GM10266 (cell line): Measurements from ENCODE around the gene ACYP1.

Experiments
- DNase-seq: peaks from one replicate; pipeline ENCODE4 v3.0.0; 2012; ENCODE audit errors: extremely low spot score
- CTCF ChIP-seq: IDR thresholded peaks from 2 replicates; pipeline ENCODE4 v1.5.1; 2012; ENCODE audit warnings: mild to moderate bottlenecking, low read depth; ENCODE audit not compliant: control insufficient read depth, insufficient read depth; ENCODE audit errors: missing control alignments

The ACYP1 gene

GRCh38 chr14:75063491-75064204 is at the start of gene ACYP1:
Gene ACYP1 (minus strand): TSS chr14:75064024. CDS start chr14:75063553, 471 bp downstream.
- DNase-seq, result peak; percentile 93
- TF ChIP-seq CTCF, result no peak

- TF ChIP-seq CTCF, result no peak
- no peak for DNase-seq
Measured at GRCh38 chr14:75109877-75110276, 46.1 kb upstream of the ACYP1 start.

- DNase-seq, result no peak
- TF ChIP-seq CTCF, result no peak
Measured at GRCh38 chr14:75107186-75107585, 43.4 kb upstream of the ACYP1 start.

- no peak for TF ChIP-seq CTCF
- no peak for DNase-seq
Measured at GRCh38 chr14:75101491-75101890, 37.7 kb upstream of the ACYP1 start.

DNA sequence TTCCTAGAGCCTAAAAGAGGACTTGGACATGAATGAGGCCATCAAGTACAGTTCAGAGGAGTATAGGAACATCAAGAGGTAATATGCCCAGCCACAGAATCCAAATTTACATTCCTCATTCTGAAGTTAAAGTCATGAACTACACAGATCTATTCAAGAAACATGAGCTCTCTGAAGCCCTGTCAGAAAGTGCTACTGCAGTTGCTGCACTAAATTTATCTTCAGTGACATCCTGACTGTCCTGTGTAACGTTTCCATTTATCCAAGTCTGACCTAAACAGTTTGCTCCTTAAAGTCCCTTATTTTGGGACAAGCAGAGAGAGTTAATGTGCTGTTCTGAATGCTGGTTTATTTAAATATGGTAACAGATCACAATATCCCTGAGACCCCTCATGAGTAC is 34.9 kb upstream of the ACYP1 start:
- no peak for TF ChIP-seq CTCF

DNA sequence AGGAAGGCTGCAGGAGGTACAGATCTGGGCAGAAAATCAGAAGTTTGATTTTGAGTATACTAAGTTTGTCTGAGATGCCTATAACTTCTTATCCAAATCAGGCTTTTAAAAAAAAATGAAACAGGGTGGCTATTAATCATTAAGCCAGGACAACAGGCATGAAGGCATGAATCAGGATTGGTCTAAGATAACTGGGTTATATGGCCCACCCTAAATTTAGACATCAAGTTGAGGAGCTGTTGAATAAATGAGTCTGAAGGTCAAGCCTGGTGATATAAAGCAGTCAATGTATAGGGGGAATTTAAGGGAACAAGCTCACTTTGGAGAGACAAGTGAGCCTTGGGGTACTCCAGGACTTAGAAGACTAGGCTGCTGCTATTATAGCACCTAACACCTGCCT is 34.4 kb upstream of the ACYP1 start:
- no peak for TF ChIP-seq CTCF
- no peak for DNase-seq

More for the DNA sequence above, 34.9 kb upstream of the ACYP1 start:
- DNase-seq, result no peak

DNA sequence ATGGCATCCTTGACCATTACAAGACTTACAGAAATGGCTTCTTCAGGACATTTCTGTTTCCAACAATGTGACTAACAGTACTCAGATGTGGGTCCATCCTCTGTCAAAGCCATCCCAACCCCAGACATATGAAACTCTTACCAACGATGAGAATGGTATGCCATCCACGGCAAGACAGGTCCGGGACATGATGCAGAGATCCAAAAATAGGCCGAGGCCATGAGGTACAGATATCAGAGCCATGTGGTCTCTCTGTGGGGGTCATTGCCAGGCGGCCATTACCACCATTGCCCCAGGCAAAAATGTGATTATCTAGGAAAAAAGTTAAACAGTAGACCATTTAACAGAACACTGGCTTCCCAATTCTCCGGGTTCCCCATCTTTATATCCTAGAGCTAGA is 33.1 kb upstream of the ACYP1 start:
- DNase-seq, result no peak
- TF ChIP-seq CTCF, result no peak
